ENCODE data around the gene ADAMTS19. TPM values are rescaled to one million over a fixed set of nuclear protein-coding genes. Genes with fewer than 3 reads are reported as not detected.

ADAMTS19 gene
- total RNA-seq, 1 donor from 2014 or later: 22.1 TPM

- peaks cover 38% of the 10 kb centered on the region for H3K4me1 Mint-ChIP-seq (ENCODE audit: low read depth, unreplicated experiment)
- no peak for DNase-seq
- peaks cover 3% of the 10 kb centered on the region for H3K27me3 Mint-ChIP-seq (ENCODE audit: unreplicated experiment)
- TF ChIP-seq, protein P1, sequence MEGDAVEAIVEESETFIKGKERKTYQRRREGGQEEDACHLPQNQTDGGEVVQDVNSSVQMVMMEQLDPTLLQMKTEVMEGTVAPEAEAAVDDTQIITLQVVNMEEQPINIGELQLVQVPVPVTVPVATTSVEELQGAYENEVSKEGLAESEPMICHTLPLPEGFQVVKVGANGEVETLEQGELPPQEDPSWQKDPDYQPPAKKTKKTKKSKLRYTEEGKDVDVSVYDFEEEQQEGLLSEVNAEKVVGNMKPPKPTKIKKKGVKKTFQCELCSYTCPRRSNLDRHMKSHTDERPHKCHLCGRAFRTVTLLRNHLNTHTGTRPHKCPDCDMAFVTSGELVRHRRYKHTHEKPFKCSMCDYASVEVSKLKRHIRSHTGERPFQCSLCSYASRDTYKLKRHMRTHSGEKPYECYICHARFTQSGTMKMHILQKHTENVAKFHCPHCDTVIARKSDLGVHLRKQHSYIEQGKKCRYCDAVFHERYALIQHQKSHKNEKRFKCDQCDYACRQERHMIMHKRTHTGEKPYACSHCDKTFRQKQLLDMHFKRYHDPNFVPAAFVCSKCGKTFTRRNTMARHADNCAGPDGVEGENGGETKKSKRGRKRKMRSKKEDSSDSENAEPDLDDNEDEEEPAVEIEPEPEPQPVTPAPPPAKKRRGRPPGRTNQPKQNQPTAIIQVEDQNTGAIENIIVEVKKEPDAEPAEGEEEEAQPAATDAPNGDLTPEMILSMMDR (IDR thresholded peaks at IDR 0.05; ENCODE audit: partially characterized antibody, unreplicated experiment): no peak
- peak overlapping the region; percentile 84 for H3K27ac Mint-ChIP-seq (ENCODE audit: unreplicated experiment)
- H3K9me3 Mint-ChIP-seq (ENCODE audit: unreplicated experiment): no peaks in the 10 kb centered on the region
- peak overlapping the region; percentile 30 for H3K4me3 Mint-ChIP-seq (ENCODE audit: unreplicated experiment)
- H3K36me3 Mint-ChIP-seq (ENCODE audit: unreplicated experiment): no peaks in the 10 kb centered on the region
Observed at GRCh38 chr5:129496864-129497595, 36.9 kb downstream of the ADAMTS19 start.

GRCh38 chr5:129499208-129499852 is 39.2 kb downstream of the ADAMTS19 start:
- H3K9me3 Mint-ChIP-seq (ENCODE audit: unreplicated experiment): no peaks in the 10 kb centered on the region
- no peak overlapping the region for H3K4me3 Mint-ChIP-seq (ENCODE audit: unreplicated experiment)
- peaks cover 35% of the 10 kb centered on the region for H3K4me1 Mint-ChIP-seq (ENCODE audit: low read depth, unreplicated experiment)
- H3K36me3 Mint-ChIP-seq (ENCODE audit: unreplicated experiment): no peaks in the 10 kb centered on the region
- TF ChIP-seq, protein P1 (IDR thresholded peaks at IDR 0.05; ENCODE audit: partially characterized antibody, unreplicated experiment): no peak
- peaks cover 3% of the 10 kb centered on the region for H3K27me3 Mint-ChIP-seq (ENCODE audit: unreplicated experiment)
- DNase-seq: no peak
- peak overlapping the region; percentile 54 for H3K27ac Mint-ChIP-seq (ENCODE audit: unreplicated experiment)

GRCh38 chr5:129500101-129500500 is 40.0 kb downstream of the ADAMTS19 start:
- H3K27ac Mint-ChIP-seq (ENCODE audit: unreplicated experiment): peak overlapping the region; percentile 36
- no peak overlapping the region for H3K4me3 Mint-ChIP-seq (ENCODE audit: unreplicated experiment)
- peaks cover 31% of the 10 kb centered on the region for H3K4me1 Mint-ChIP-seq (ENCODE audit: low read depth, unreplicated experiment)
- H3K9me3 Mint-ChIP-seq (ENCODE audit: unreplicated experiment): no peaks in the 10 kb centered on the region
- DNase-seq: no peak
- TF ChIP-seq, protein P1 (IDR thresholded peaks at IDR 0.05; ENCODE audit: partially characterized antibody, unreplicated experiment): no peak
- no peaks in the 10 kb centered on the region for H3K36me3 Mint-ChIP-seq (ENCODE audit: unreplicated experiment)
- H3K27me3 Mint-ChIP-seq (ENCODE audit: unreplicated experiment): peaks cover 3% of the 10 kb centered on the region

GRCh38 chr5:129506086-129506485 is 46.0 kb downstream of the ADAMTS19 start:
- Mint-ChIP-seq H3K27me3 (ENCODE audit: unreplicated experiment) (peaks cover 3% of the 10 kb centered on the region), H3K36me3 (ENCODE audit: unreplicated experiment) (no peaks in the 10 kb centered on the region), H3K4me1 (ENCODE audit: low read depth, unreplicated experiment) (peaks cover 4% of the 10 kb centered on the region), H3K9me3 (ENCODE audit: unreplicated experiment) (no peaks in the 10 kb centered on the region), H3K4me3 (ENCODE audit: unreplicated experiment) (no peak overlapping the region), H3K27ac (ENCODE audit: unreplicated experiment) (no peak overlapping the region)
- TF ChIP-seq, protein P1 (IDR thresholded peaks at IDR 0.05; ENCODE audit: partially characterized antibody, unreplicated experiment): no peak
- no peak for DNase-seq

- no peak overlapping the region for H3K4me3 Mint-ChIP-seq (ENCODE audit: unreplicated experiment)
- H3K27ac Mint-ChIP-seq (ENCODE audit: unreplicated experiment): no peak overlapping the region
- H3K27me3 Mint-ChIP-seq (ENCODE audit: unreplicated experiment): peaks cover under 1% of the 10 kb centered on the region
- H3K36me3 Mint-ChIP-seq (ENCODE audit: unreplicated experiment): no peaks in the 10 kb centered on the region
- H3K4me1 Mint-ChIP-seq (ENCODE audit: low read depth, unreplicated experiment): peaks cover 4% of the 10 kb centered on the region
- DNase-seq: no peak
- no peaks in the 10 kb centered on the region for H3K9me3 Mint-ChIP-seq (ENCODE audit: unreplicated experiment)
- TF ChIP-seq, protein P1 (IDR thresholded peaks at IDR 0.05; ENCODE audit: partially characterized antibody, unreplicated experiment): no peak
Observed at GRCh38 chr5:129506950-129507349, 46.9 kb downstream of the ADAMTS19 start.
